ENCODE data around the gene C10orf105. TPM values are rescaled to one million over a fixed set of nuclear protein-coding genes. Genes with fewer than 3 reads are reported as not detected.

The C10orf105 gene
- total and polyA plus RNA-seq, 5 experiments from 2014 or later = 0.10 to 0.25 (median 0.21) TPM; not detected in 2

DNA sequence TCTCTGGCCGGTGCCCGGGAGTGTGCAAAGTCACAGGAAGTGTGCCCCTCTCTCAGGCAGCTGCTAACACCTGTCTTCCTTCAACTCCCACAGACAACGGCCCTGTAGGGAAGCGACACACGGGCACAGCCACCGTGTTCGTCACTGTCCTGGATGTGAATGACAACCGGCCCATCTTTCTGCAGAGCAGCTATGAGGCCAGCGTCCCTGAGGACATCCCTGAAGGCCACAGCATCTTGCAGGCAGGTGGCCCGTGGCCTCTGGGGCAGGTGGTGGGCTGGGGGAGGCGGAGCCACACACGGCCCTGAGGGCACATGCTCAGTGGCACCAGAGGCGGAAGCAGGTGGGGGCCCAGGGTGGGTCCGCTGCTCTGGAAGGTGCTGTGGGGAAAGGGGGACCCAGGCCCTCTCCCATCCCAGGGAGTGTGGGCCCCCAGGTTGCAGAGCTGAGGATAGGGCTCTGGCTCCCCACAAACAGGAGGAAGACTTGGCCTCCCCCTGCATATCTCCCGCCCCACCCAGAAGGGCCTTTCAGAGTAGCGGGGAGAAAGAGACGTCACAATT lies 6.9 kb downstream of the C10orf105 start:
- POLR2A ChIA-PET = interaction anchor here (0.8 to 17.8 kb wide), 15 partner anchors 9 to 394 kb away, joined by 3 to 317 read pairs (median 8); partner anchors contain the start of gene VSIR
- peak in 3 of 10 donors; percentile 43 to 71 (median 58) for DNase-seq
- H3K27ac Mint-ChIP-seq = peak overlapping the region; percentile 97 to 100 (median 99)

DNA sequence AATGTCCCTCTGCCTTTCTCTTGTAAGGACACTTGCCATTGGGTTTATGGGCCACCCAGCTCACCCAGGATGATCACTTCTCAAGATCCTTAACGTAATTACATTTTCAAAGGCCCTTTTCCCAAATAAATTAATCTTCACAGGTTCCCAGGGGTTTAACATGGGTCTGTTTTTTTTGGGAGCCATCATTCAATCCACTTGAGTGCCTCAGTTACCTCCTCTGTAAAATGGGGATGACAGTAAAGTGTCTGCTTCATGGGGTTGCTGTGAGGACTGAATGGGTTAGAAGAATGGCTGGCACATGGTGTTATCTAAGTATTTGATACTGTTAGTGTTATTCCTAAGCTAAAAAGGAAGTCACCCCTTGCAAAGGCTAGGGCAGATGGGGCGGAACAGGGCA lies 7.4 kb downstream of the C10orf105 start:
- H3K27ac Mint-ChIP-seq = peak overlapping the region; percentile 97 to 100 (median 99)
- H3K4me3 Mint-ChIP-seq = peak overlapping the region in 9 of 10 donors; percentile 20 to 92 (median 79)
- H3K27me3 Mint-ChIP-seq = no peaks in the 10 kb centered on the region
- H3K4me1 Mint-ChIP-seq = peaks cover 35 to 93% (median 77%) of the 10 kb centered on the region in 4 donors
- H3K36me3 Mint-ChIP-seq = no peaks in the 10 kb centered on the region
- no peak for DNase-seq
- POLR2A ChIA-PET = interaction anchor here (0.8 to 17.8 kb wide), 14 partner anchors 8 to 394 kb away, joined by 3 to 317 read pairs (median 12); partner anchors contain the start of gene VSIR
- no peaks in the 10 kb centered on the region for H3K9me3 Mint-ChIP-seq
- ATAC-seq = no peak

More for the DNA sequence above, 6.9 kb downstream of the C10orf105 start:
- H3K4me3 Mint-ChIP-seq = peak overlapping the region; percentile 73 to 92 (median 85)
- ATAC-seq = peak; percentile 56 to 67
- H3K9me3 Mint-ChIP-seq = no peaks in the 10 kb centered on the region
- H3K27me3 Mint-ChIP-seq = no peaks in the 10 kb centered on the region
- peaks cover 35 to 94% (median 75%) of the 10 kb centered on the region in 4 donors for H3K4me1 Mint-ChIP-seq
- H3K36me3 Mint-ChIP-seq = no peaks in the 10 kb centered on the region

- ATAC-seq = no peak
- DNase-seq = no peak
- H3K36me3 Mint-ChIP-seq = no peaks in the 10 kb centered on the region
- no peaks in the 10 kb centered on the region for H3K27me3 Mint-ChIP-seq
- POLR2A ChIA-PET = interaction anchor here (3.4 to 17.8 kb wide), 6 partner anchors 16 to 61 kb away, joined by 28 to 317 read pairs (median 54); partner anchors contain the start of gene VSIR
- no peaks in the 10 kb centered on the region for H3K9me3 Mint-ChIP-seq
- peaks cover 35 to 85% (median 74%) of the 10 kb centered on the region in 4 donors for H3K4me1 Mint-ChIP-seq
- peak overlapping the region in 1 of 10 donors; percentile 26 for H3K4me3 Mint-ChIP-seq
- H3K27ac Mint-ChIP-seq = peak overlapping the region; percentile 97 to 100 (median 99)
These were observed 8.4 kb downstream of the C10orf105 start for GRCh38 chr10:71711052-71711623.

- ATAC-seq (no peak), DNase-seq (no peak)
- Mint-ChIP-seq H3K9me3 (no peaks in the 10 kb centered on the region), H3K4me1 (peaks cover 34 to 81% (median 68%) of the 10 kb centered on the region in 4 donors), H3K27me3 (no peaks in the 10 kb centered on the region), H3K27ac (peak overlapping the region in 8 of 10 donors; percentile 47 to 98 (median 76)), H3K4me3 (no peak overlapping the region), H3K36me3 (no peaks in the 10 kb centered on the region)
- POLR2A ChIA-PET = interaction anchor here (7.4 to 17.8 kb wide), 3 partner anchors 17 to 61 kb away, joined by 71 to 317 read pairs (median 107); partner anchors contain the start of gene VSIR
These were observed 9.1 kb downstream of the C10orf105 start for GRCh38 chr10:71710519-71710918.

GRCh38 chr10:71708897-71709882 lies 10.4 kb downstream of the C10orf105 start:
- Mint-ChIP-seq H3K27ac (peak overlapping the region; percentile 67 to 98 (median 78)), H3K27me3 (no peaks in the 10 kb centered on the region), H3K36me3 (no peaks in the 10 kb centered on the region), H3K4me1 (peaks cover 29 to 68% (median 55%) of the 10 kb centered on the region in 4 donors), H3K4me3 (no peak overlapping the region), H3K9me3 (no peaks in the 10 kb centered on the region)
- POLR2A ChIA-PET = interaction anchor here (0.6 to 17.8 kb wide), 13 partner anchors 8 to 484 kb away, joined by 3 to 317 read pairs (median 8); partner anchors contain the start of genes PSAP and VSIR
- DNase-seq (no peak), ATAC-seq (no peak)

DNA sequence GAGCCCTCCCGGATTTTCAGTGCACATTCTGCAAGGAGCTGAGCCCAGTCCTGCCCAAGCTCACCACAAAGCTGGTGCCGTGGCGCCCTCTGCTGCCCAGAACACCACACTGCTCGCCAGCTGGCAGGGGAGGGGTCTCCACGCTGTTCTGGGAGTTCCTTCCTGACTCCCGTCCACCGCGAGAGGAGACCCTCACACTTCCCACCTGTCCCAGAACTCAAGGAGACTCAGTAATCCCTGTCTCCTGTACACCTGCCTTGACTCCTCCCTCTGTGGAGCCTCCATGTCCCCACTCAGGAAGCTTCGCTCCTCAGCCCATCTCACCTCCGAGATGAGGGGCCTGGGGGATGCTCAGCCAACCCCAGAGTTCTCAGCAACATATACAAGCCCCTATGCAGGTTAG lies 11.3 kb downstream of the C10orf105 start:
- H3K4me3 Mint-ChIP-seq = no peak overlapping the region

DNA sequence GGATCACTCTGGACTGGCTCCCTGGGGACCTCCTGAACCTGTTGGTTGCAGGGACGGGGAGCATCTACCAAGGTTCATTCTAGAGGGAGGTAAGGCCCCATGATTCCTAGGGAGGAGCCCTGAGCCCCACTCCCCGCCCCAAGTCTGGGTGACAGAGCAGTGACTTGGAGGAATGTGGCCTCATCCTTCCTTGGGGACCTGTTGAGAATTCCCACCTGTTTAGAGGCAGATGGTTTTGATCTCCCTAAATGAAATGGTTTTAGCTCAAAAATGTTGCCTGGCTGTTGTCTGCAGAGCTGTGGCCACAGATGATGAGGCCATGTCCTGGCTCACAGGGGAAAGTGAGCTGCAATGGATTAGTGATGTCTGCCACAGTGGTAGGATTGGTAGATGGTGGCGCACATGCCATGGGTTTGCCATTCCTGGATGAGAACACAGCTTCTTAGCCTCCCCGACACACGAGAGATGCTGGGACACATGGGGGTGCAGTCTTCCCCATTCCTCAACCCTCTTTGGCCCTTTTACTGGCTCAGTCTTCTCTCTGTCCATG lies 12.3 kb downstream of the C10orf105 start:
- DNase-seq = no peak
- Mint-ChIP-seq H3K36me3 (no peaks in the 10 kb centered on the region), H3K9me3 (no peaks in the 10 kb centered on the region), H3K4me1 (peaks cover 20 to 53% (median 37%) of the 10 kb centered on the region in 4 donors), H3K4me3 (peak overlapping the region in 1 of 10 donors; percentile 46), H3K27ac (peak overlapping the region in 5 of 10 donors; percentile 6 to 82 (median 76)), H3K27me3 (no peaks in the 10 kb centered on the region)
- POLR2A ChIA-PET = interaction anchor here (1.6 to 17.8 kb wide), 6 partner anchors 9 to 63 kb away, joined by 5 to 317 read pairs (median 22); partner anchors contain the start of gene VSIR
- ATAC-seq = no peak

More for the DNA sequence above, 11.3 kb downstream of the C10orf105 start:
- Mint-ChIP-seq H3K27ac (peak overlapping the region in 5 of 10 donors; percentile 33 to 78 (median 67)), H3K4me1 (peaks cover 26 to 62% (median 47%) of the 10 kb centered on the region in 4 donors), H3K9me3 (no peaks in the 10 kb centered on the region), H3K27me3 (no peaks in the 10 kb centered on the region), H3K36me3 (no peaks in the 10 kb centered on the region)
- DNase-seq (peak; percentile 32 to 81 (median 59)), ATAC-seq (peak; percentile 42 to 65)
- POLR2A ChIA-PET = interaction anchor here (0.6 to 17.8 kb wide), 15 partner anchors 9 to 327 kb away, joined by 3 to 317 read pairs (median 6); partner anchors contain the start of genes PSAP and VSIR

- DNase-seq (no peak), ATAC-seq (no peak)
- H3K36me3 Mint-ChIP-seq = no peaks in the 10 kb centered on the region
- H3K9me3 Mint-ChIP-seq = no peaks in the 10 kb centered on the region
- peak overlapping the region in 1 of 10 donors; percentile 32 for H3K27ac Mint-ChIP-seq
- no peaks in the 10 kb centered on the region for H3K27me3 Mint-ChIP-seq
- no peak overlapping the region for H3K4me3 Mint-ChIP-seq
- POLR2A ChIA-PET = interaction anchor here (0.6 to 17.8 kb wide), 11 partner anchors 8 to 1904 kb away, joined by 3 to 317 read pairs (median 5); partner anchors contain the start of gene VSIR
- H3K4me1 Mint-ChIP-seq = peaks cover 19 to 45% (median 28%) of the 10 kb centered on the region in 4 donors
These were observed 13.1 kb downstream of the C10orf105 start for GRCh38 chr10:71706216-71707121.

DNA sequence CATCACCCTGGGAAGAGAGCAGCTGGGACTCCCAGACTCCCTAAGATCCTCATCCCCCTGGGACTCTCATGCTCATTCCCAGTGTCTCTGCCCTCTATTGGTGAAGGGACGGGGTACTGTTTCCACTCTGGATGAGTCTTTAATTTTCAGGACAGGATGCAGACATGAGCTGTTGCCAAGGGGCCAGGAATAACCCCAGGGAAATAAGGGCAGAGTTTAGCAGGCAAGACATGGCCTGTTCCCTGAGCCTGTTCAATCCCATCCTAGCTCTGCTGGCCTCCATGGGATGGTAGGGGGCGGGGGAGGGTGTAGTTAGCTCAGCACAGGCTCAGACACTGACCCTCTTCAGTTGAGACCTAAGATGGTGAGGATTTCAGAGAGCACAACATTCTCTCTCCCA lies 14.0 kb downstream of the C10orf105 start:
- H3K27me3 Mint-ChIP-seq = no peaks in the 10 kb centered on the region
- no peak overlapping the region for H3K4me3 Mint-ChIP-seq
- ATAC-seq = no peak
- H3K4me1 Mint-ChIP-seq = peaks cover 17 to 36% (median 24%) of the 10 kb centered on the region in 4 donors
- H3K36me3 Mint-ChIP-seq = no peaks in the 10 kb centered on the region
- POLR2A ChIA-PET = interaction anchor here (0.6 to 17.8 kb wide), 8 partner anchors 9 to 65 kb away, joined by 3 to 317 read pairs (median 4); partner anchors contain the start of gene VSIR
- no peak overlapping the region for H3K27ac Mint-ChIP-seq
- DNase-seq = no peak
- no peaks in the 10 kb centered on the region for H3K9me3 Mint-ChIP-seq

- no peak for ATAC-seq
- Mint-ChIP-seq H3K27me3 (no peaks in the 10 kb centered on the region), H3K27ac (no peak overlapping the region), H3K36me3 (no peaks in the 10 kb centered on the region), H3K4me3 (no peak overlapping the region), H3K9me3 (no peaks in the 10 kb centered on the region), H3K4me1 (peaks cover 15 to 30% (median 19%) of the 10 kb centered on the region in 4 donors)
- no peak for DNase-seq
- POLR2A ChIA-PET = interaction anchor here (0.6 to 17.8 kb wide), 6 partner anchors 8 to 66 kb away, joined by 3 to 317 read pairs (median 4); partner anchors contain the start of gene VSIR
These were observed 14.8 kb downstream of the C10orf105 start for GRCh38 chr10:71704816-71705215.
